HG03196 (cell line): ENCODE data around the gene HMGXB4.

Experiments
- ATAC-seq: cut with Tn5 transposase; IDR thresholded peaks from one replicate; pipeline ENCODE4 v1.9.1; 2021; ENCODE audit not compliant: unreplicated experiment

The HMGXB4 gene

DNA sequence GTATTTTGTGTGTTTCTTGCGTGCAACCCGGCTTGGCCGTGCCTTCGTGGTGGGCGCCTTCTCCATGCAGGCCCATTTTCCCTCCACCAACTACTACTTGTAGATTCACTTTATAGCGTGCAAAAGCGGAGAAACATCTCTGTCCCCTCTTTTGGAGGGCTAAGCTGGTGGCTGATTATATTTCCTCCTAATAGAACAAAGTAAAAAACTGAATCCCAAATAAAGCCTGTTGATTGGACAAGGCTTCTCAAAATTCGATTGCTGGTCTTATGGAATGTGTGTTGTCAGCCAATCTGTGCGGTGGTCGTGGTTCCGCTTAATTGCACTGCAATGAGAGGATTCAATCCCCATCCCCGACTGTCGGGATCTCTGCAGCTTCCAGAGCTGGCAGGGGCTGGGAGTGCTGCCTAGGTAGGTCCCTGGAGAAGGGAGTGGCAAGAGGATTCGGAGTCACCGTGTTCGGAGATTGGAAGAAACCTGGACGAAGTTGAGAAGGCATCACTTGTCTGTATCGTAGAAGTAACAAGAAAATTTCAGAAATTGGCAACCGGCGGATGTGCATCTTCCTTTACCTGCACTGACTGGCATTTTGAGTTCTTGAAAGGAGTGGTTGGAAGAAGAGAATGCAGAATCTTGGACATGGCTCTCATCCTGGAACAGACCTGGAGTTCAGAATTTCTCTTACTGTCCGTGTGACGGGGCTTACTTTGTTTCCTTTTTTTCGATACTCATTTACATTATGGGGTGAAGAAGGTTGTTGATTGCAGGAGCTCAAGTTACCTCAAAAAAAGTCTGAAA lies 1.1 kb downstream of the HMGXB4 start:
- no peak for ATAC-seq

- ATAC-seq, result no peak
Measured at GRCh38 chr22:35264986-35265385, 7.7 kb downstream of the HMGXB4 start.

- ATAC-seq, result no peak
Measured at GRCh38 chr22:35266277-35266676, 9.0 kb downstream of the HMGXB4 start.

DNA sequence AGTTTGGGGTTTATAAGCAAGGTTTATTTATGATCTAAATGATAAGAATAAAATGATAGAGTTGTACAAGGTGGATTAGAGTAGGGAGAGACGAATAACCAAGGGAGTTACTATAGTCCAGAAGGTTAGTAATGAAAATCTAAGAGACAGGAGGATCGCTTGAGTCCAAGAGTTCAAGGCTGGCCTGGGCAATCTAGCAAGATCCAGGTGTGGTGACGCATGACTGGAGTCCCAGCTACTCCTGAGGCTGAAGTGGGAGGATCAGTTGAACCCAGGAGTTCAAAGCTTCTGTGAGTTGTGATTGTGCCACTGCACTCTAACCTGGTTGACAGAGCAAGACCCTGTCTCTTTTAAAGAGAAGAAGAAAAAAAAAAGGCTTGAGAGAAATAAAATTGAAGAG lies 12.3 kb downstream of the HMGXB4 start:
- no peak for ATAC-seq

- no peak for ATAC-seq
Measured at GRCh38 chr22:35274154-35274871, 17.0 kb downstream of the HMGXB4 start.

DNA sequence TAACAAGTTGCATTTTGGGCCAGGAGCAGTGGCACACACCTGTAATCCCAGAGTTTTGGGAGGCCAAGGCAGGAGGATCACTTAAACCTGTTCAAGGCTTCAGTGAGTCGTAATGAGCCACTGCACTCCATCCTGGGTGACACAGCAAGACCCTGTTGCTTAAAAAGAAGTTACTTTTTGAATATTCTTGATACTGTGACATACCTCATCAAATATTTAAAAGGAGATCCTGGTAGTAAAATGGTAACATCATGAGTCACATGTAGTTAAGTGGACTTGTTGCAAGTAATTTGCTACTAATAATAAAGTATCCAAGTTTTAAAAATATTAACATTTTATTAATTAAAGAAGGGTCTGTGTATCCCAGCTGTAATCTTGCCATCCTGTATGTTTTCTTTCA lies 18.3 kb downstream of the HMGXB4 start:
- ATAC-seq, result no peak

- no peak for ATAC-seq
Measured at GRCh38 chr22:35276019-35276418, 18.7 kb downstream of the HMGXB4 start.

DNA sequence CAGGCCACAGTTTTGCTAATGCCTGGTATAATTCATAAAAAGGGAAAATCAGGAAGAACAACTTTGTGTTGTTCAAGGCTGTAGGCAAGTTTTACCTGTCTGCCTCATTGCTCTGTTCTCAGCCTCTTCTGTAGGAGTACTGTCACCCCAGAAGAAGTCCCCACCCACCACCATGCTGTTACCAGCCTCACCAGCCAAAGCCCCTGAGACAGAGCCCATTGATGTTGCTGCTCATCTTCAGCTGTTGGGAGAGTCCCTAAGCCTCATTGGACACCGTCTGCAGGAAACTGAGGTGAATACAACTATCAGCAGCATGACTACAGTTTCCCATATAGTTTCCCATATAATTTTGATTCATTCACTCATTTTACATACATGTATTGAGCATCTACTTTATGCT lies 30.8 kb downstream of the HMGXB4 start:
- no peak for ATAC-seq

DNA sequence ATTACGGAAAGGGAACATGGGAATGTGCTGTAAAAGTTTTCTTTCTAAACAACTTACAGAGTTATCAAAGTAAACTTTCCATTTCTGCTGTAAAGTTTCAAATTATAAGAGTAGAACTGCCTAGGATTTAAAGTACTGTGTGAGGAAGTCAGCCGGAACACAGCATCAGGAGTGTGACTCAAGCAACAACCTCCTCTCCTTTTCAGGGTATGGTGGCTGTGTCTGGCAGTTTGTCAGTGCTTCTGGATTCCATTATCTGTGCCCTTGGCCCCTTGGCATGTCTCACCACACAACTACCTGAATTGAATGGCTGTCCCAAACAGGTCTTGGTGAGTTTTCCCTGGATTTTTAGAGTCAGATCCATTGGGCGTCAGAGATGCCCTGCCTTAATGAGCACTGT lies 35.5 kb downstream of the HMGXB4 start:
- no peak for ATAC-seq

GRCh38 chr22:35296051-35296450 lies 38.8 kb downstream of the HMGXB4 start:
- ATAC-seq, result no peak

DNA sequence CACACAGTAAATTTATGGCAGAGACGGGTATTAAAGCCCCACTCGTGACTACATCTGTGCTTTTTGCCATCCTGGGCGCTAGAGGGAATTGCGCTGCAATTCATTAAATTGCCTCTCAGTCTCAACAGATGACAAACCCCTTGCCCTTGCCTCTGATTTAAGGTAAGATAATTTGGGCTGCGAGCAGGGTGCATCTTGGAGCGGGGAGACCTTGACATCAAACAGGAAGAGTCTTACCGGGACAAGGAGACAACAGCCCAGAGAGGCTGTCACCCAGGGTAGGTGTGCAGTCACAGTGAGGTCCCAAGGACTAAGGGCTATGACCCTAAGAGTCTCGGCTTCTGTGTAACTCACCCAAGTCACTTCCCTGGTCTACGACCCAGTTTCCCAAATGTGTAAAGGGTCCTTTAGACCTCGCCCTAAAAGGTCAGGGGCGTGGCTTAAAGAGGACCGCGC lies 42.0 kb downstream of the HMGXB4 start:
- ATAC-seq, result peak; percentile 16

GRCh38 chr22:35299673-35300499 lies 42.6 kb downstream of the HMGXB4 start, which contains the start of gene TOM1:
Gene TOM1 (plus strand): TSS chr22:35299894. CDS start chr22:35299929, 35 bp downstream.
- ATAC-seq, result peak; percentile 95

DNA sequence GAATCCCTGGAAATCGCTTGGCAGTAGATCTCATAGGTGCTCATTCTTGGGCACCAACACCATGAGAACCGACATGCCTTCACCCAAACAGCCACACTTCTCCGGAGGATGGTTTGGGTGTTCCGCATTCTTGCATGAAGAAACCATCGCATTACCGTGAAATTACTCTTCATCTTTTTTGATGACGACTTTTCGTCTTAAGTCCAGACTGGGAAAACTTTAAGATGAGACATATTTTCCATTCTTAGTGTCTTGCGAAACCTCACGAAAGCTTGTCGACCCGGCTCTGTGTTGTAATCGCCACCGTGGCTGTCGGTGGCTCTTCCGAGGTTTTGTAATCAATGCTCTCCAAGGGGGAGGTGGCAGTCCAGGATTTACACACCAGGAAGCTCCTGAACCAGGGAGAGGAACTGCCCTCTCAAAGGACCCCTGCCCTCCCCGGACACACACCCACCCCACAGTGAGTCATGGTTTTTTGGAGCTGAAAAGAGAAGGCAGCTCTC lies 44.1 kb downstream of the HMGXB4 start:
- ATAC-seq, result no peak

DNA sequence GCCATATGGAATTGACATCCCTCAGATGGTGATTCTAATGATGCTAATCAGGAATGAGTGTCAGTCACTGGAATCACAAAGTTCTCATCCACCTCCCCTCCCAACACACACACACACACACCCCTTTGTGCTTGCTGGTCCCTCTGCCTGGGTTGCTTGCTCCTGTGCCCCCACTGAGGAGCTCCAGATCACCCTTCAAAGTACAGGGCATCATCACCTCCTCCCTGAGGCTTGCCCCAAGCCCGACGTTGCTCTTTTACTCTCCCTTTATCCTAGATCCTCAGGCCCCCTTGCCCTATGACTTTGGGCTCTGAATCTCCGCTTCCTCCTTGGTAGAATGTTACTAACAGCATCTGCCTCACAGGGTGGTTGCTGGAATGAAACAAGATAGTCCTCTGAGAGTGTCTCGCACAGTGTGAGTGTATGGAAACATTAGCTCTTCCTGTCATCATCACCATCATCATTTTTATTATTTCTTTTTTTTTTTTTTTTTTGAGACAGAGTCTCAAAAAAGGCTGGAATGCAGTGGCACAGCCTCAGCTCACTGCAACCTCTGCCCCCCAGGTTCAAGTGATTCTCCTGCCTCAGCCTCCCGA lies 45.8 kb downstream of the HMGXB4 start:
- ATAC-seq, result no peak

DNA sequence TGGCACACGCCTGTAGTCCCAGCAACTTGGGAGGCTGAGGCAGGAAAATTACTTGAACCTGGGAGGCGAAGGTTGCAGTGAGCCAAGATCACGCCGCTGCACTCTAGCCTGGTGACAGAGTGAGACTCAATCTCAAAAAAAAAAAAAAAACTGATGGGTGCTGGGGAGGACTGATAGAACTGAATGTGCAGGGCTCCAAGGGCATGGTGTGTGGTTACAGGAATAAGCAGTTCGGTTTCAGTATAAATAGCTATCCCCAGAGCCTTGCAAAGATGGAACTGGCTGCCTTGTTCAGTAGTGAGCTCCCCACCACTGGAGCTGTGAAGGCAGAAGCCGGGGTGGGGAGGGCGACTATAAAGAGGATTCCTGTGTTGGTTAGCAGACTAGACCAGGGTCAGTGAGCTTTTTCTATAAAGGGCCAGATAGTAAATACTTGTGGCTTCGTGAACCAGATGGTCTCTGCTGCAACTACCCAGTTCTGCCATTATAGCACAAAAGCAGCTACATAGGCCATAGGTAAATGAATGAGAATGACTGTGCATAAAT lies 48.3 kb downstream of the HMGXB4 start:
- no peak for ATAC-seq

- ATAC-seq, result no peak
Measured at GRCh38 chr22:35306350-35306967, 49.2 kb downstream of the HMGXB4 start.

DNA sequence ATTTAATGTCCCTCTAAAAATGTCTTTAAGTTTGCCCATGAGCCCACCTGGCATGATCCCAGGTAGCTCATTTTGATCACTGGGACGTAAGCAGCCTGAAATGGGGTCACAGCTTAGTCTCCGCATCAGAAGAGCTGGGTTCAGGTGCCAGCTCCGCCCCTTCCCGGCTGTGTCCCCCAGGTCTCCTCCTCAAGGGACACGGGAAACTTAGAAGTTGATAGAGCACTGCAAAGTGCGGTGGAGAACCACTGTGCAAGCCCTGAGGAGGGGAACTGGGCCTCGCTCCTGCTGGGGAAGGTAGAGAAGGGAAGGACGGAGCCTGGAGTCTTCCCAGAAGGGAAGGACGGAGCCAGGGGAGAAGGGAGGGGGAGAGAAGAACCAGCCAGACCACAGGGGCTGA lies 50.1 kb downstream of the HMGXB4 start:
- ATAC-seq, result no peak

GRCh38 chr22:35307892-35308291 lies 50.6 kb downstream of the HMGXB4 start:
- ATAC-seq, result no peak

DNA sequence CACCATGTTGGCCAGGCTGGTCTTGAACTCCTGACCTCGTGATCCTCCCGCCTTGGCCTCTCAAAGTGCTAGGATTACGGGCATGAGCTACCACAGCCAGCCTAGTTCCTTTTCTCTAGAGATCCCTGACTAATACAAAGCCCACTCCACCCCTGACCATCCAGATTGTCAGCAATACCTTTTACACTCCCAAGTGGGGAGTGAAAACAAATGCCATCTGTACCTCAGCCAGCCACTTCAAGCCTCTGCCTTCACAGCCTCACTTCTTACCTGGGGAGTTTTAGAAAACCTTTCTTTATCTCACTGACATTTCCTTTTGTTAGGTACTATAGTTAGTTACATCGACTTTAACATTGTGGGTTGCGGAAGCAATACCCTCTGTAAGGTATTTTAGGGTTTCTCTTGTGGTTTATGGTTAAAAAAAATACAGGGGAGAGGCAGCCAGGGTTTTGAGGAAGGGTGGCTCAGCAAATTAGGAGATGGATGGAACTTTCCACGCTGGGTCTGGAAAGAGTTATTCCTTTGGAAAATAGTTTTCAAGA lies 51.3 kb downstream of the HMGXB4 start:
- peak; percentile 43 for ATAC-seq
